HepG2 (cell line): Measurements from ENCODE around the gene MRPL14. TPM values are rescaled to one million over a fixed set of nuclear protein-coding genes. Genes with fewer than 3 reads are reported as not detected.

Experiments used
- ATAC-seq: fragments of 200-7000 bp; cut with Tn5 transposase; 3 replicates; pipeline ENCODE4 v1.9.1; 2020; ENCODE audit warnings: mild to moderate bottlenecking, moderate library complexity
- BruUV-seq: library from RNA; stranded (reverse); fragments of 400-500 nt; replicated peaks from 2 replicates; lab custom pipeline; 2021; lab: Mats Ljungman, UMichigan
- CTCF ChIA-PET: fragments of 300-600 bp; formaldehyde crosslinking; extraction: SDS; loops from one replicate; lab custom pipeline; 2021; ENCODE audit warnings: low total read pairs, inconsistent platforms, low intra/inter-chr PET ratio; lab: Yijun Ruan, JAX
- POLR2A ChIA-PET: fragments of 350-600 bp; sonication (Branson Sonifier 250); formaldehyde crosslinking; loops from one replicate; lab custom pipeline; 2020; ENCODE audit warnings: antibody characterized with exemption, inconsistent platforms; lab: Yijun Ruan, JAX
- DNase-seq: peaks from one replicate; pipeline ENCODE4 v3.0.0-alpha.2; 2015; ENCODE audit warnings: low spot score
- FAIRE-seq: peaks from 3 replicates; lab custom pipeline; 2011; peaks lifted over from hg19 to GRCh38; lab: Jason Lieb, UNC
- H2AFZ ChIP-seq: one replicate; pipeline ENCODE4 v1.6.1; 2011; ENCODE audit warnings: low read length, inconsistent platforms
- H3K27ac ChIP-seq: fragments of 300-600 bp; 3 replicates; pipeline ENCODE4 v1.8.0; 2011; ENCODE audit warnings: mixed run types, mild to moderate bottlenecking, mixed read lengths, low read length, inconsistent platforms; ENCODE audit not compliant: insufficient read depth; ENCODE audit errors: extremely low read length
- H3K27me3 ChIP-seq, 2 experiments: fragments of 200-600 bp in 1 of 2; 2 replicates in 1 of 2; 3 replicates in 1 of 2; pipeline versions ENCODE4 v1.6.0 to v1.8.0; 2011; ENCODE audit warnings: low read length in 2 of 2, mild to moderate bottlenecking in 2 of 2, moderate library complexity in 2 of 2, inconsistent platforms in 1 of 2; ENCODE audit not compliant: insufficient read depth in 2 of 2, control insufficient read depth in 1 of 2
- H3K36me3 ChIP-seq, 2 experiments: fragments of 200-600 bp in 1 of 2; replicated peaks in 1 of 2; 2 replicates in 1 of 2; 3 replicates in 1 of 2; pipeline versions ENCODE4 v1.5.1 to v1.8.0; 2011; ENCODE audit warnings: low read length in 2 of 2, inconsistent platforms in 1 of 2; ENCODE audit not compliant: insufficient read depth in 2 of 2, control insufficient read depth in 1 of 2
- H3K4me1 ChIP-seq: 2 replicates; pipeline ENCODE4 v1.5.1; 2012; ENCODE audit warnings: low read length, inconsistent platforms; ENCODE audit not compliant: insufficient read depth
- H3K4me2 ChIP-seq: 2 replicates; pipeline ENCODE4 v1.6.0; 2011; ENCODE audit warnings: low read depth, low read length, inconsistent platforms
- H3K4me3 ChIP-seq, 3 experiments: fragments of 200-600 bp in 1 of 3; sonication (generic), shearing (Covaris generic) in 1 of 3; replicated peaks in 1 of 3; 2 replicates each; pipeline ENCODE4 v1.5.1; 2011 to 2016; ENCODE audit warnings: low read length in 3 of 3, inconsistent platforms in 2 of 3, low read depth in 2 of 3, mild to moderate bottlenecking in 2 of 3, control low read depth in 1 of 3, mixed read lengths in 1 of 3; ENCODE audit not compliant: insufficient read depth in 1 of 3
- H3K79me2 ChIP-seq: one replicate; pipeline ENCODE4 v1.6.1; 2011; ENCODE audit warnings: low read length, inconsistent platforms; ENCODE audit not compliant: insufficient read depth
- H3K9ac ChIP-seq: 2 replicates; pipeline ENCODE4 v1.6.0; 2011; ENCODE audit warnings: mild to moderate bottlenecking, low read depth, low read length, inconsistent platforms; ENCODE audit not compliant: insufficient read depth
- H3K9me3 ChIP-seq: 2 replicates; pipeline ENCODE4 v1.5.1; 2012; ENCODE audit warnings: mild to moderate bottlenecking, low read length
- H4K20me1 ChIP-seq: 2 replicates; pipeline ENCODE4 v1.6.0; 2011; ENCODE audit warnings: inconsistent platforms, mild to moderate bottlenecking, low read length, moderate library complexity; ENCODE audit not compliant: insufficient read depth
- CBX1 ChIP-seq: IDR thresholded peaks from one replicate; pipeline ENCODE4 v1.6.1; 2016; ENCODE audit warnings: antibody characterized with exemption, low read depth
- CEBPG ChIP-seq: IDR thresholded peaks from 2 replicates; pipeline ENCODE4 v1.6.1; 2016
- CENPBD1 ChIP-seq: sonication (generic); formaldehyde crosslinking; IDR thresholded peaks from 2 replicates; pipeline ENCODE4 v1.8.0; 2022; ENCODE audit warnings: missing genetic modification reagents, low read depth, mild to moderate bottlenecking, borderline replicate concordance
- FOXO1 ChIP-seq: sonication (generic); formaldehyde crosslinking; IDR thresholded peaks from 2 replicates; pipeline ENCODE4 v1.4.0; 2020; ENCODE audit warnings: missing genetic modification reagents
- KDM4B ChIP-seq: sonication (generic); formaldehyde crosslinking; IDR thresholded peaks from 2 replicates; pipeline ENCODE4 v1.4.0; 2020; ENCODE audit warnings: missing genetic modification reagents
- MIXL1 ChIP-seq: IDR thresholded peaks from 2 replicates; pipeline ENCODE4 v1.6.1; 2016
- REXO4 ChIP-seq: sonication (generic); formaldehyde crosslinking; IDR thresholded peaks from 2 replicates; pipeline ENCODE4 v1.8.0; 2022; ENCODE audit warnings: missing genetic modification reagents, mild to moderate bottlenecking, borderline replicate concordance
- RFXANK ChIP-seq: IDR thresholded peaks from 2 replicates; pipeline ENCODE4 v1.6.1; 2016
- SALL1 ChIP-seq: sonication (generic); formaldehyde crosslinking; IDR thresholded peaks from 2 replicates; pipeline ENCODE4 v1.8.0; 2022; ENCODE audit warnings: mild to moderate bottlenecking, missing genetic modification reagents
- ZFP90 ChIP-seq: sonication (generic); formaldehyde crosslinking; IDR thresholded peaks from 2 replicates; pipeline ENCODE4 v1.8.0; 2022; ENCODE audit warnings: missing genetic modification reagents, mild to moderate bottlenecking, inconsistent platforms, borderline replicate concordance
- ZMYM2 ChIP-seq: sonication (generic); formaldehyde crosslinking; IDR thresholded peaks from 2 replicates; pipeline ENCODE4 v1.8.0; 2022; ENCODE audit warnings: mild to moderate bottlenecking, missing genetic modification reagents
- ZNF235 ChIP-seq: sonication (generic); formaldehyde crosslinking; IDR thresholded peaks from 2 replicates; pipeline ENCODE4 v1.8.1; 2023; ENCODE audit warnings: mild to moderate bottlenecking, missing genetic modification reagents, borderline replicate concordance
- ZNF432 ChIP-seq: sonication (generic); formaldehyde crosslinking; IDR thresholded peaks from 2 replicates; pipeline ENCODE4 v1.5.0; 2020; ENCODE audit warnings: missing genetic modification reagents, mild to moderate bottlenecking, borderline replicate concordance
- ZNF678 ChIP-seq: sonication (generic); formaldehyde crosslinking; IDR thresholded peaks from 2 replicates; pipeline ENCODE4 v1.4.0; 2020; ENCODE audit warnings: mild to moderate bottlenecking, missing genetic modification reagents
- ZNF747 ChIP-seq: sonication (generic); formaldehyde crosslinking; IDR thresholded peaks from 2 replicates; pipeline ENCODE4 v1.8.1; 2023; ENCODE audit warnings: missing genetic modification reagents, mild to moderate bottlenecking, borderline replicate concordance
- WGBS: methylation state at CpG from one replicate; pipeline ENCODE4 v1.1.6; 2017; ENCODE audit warnings: low lambda C conversion rate; 5-methylcytosine and 5-hydroxymethylcytosine counted together
- in situ Hi-C: cut with HindIII; loops from 2 replicates; pipeline ENCODE4 v1.10.0; 2017; ENCODE audit warnings: low pct_unique_long_range_greater_than_20kb; ENCODE audit not compliant: extremely low pct_ligation_motif_present
- intact Hi-C: fragments of 100-400 bp; cut with micrococcal nuclease; formaldehyde crosslinking; loops from one replicate; pipeline ENCODE4 v1.10.0; 2022; ENCODE audit not compliant: unreplicated experiment
- polyA plus RNA-seq, 8 experiments: library from polyadenylated mRNA; depleted of rRNA in 3 of 8; stranded (reverse) in 7 of 8; unstranded in 1 of 8; fragments of >200 nt; fragmentation: Illumina TruSeq in 4 of 8; extraction: Trizol in 4 of 8; gene quantifications; 2 replicates each; pipeline versions ENCODE4 v1.2.1 to v1.2.3, GENCODE V29; 2011 to 2016; ENCODE audit warnings: low read depth in 4 of 8, missing spikeins in 1 of 8, mixed read lengths in 1 of 8; ENCODE audit not compliant: insufficient read depth in 1 of 8
- total RNA-seq, 5 experiments: library from RNA; depleted of rRNA; stranded (reverse); fragments of >200 nt; fragmentation: Illumina TruSeq; extraction: Trizol; gene quantifications; 2 replicates each; pipeline ENCODE4 v1.2.3, GENCODE V29; 2016; ENCODE audit warnings: low read depth in 1 of 5
- TF ChIP-seq, protein P1 (sequence below): sonication (generic); formaldehyde crosslinking; IDR thresholded peaks from 2 replicates; pipeline ENCODE4 v1.4.0; 2020; ENCODE audit warnings: missing genetic modification reagents
- TF ChIP-seq, protein P2 (sequence below): sonication (generic); formaldehyde crosslinking; IDR thresholded peaks from 2 replicates; pipeline ENCODE4 v1.4.0; 2020; ENCODE audit warnings: missing genetic modification reagents; ENCODE audit errors: not compliant biosample characterization

The MRPL14 gene
- total and polyA plus RNA-seq, 2 of the 13 experiments (the other 11 are each of a cell fraction or from before 2014, with no cell fraction given) = 157 to 178 TPM

GRCh38 chr6:44085219-44085618 lies 42.0 kb downstream of the MRPL14 start:
- CTCF ChIA-PET = no interaction called here
- no peak overlapping the region for H3K9ac ChIP-seq
- ATAC-seq (no peak), FAIRE-seq (no peak), DNase-seq (no peak)
- WGBS = 82% methylated on average over 2 of the region's 2 CpGs
- H3K4me3 ChIP-seq = no peak overlapping the region
- no peaks in the 10 kb centered on the region for H3K36me3 ChIP-seq
- intact Hi-C loops = no loop called here
- no peak overlapping the region for H2AFZ ChIP-seq
- POLR2A ChIA-PET = interaction anchor here (0.7 to 0.9 kb wide), 2 partner anchors 9 to 199 kb away, joined by 3 read pairs; no protein-coding TSS in a partner anchor
- TF ChIP-seq ZNF432 (CRISPR knock-in tag) (no peak), CEBPG (CRISPR knock-in tag) (no peak), REXO4 (CRISPR knock-in tag) (no peak), RFXANK (CRISPR knock-in tag) (no peak), ZFP90 (no peak), CBX1 (no peak), MIXL1 (CRISPR knock-in tag) (no peak), KDM4B (CRISPR knock-in tag) (no peak), ZNF235 (CRISPR knock-in tag) (no peak), FOXO1 (CRISPR knock-in tag) (no peak), ZNF747 (CRISPR knock-in tag) (no peak), ZNF678 (CRISPR knock-in tag) (no peak), CENPBD1 (CRISPR knock-in tag) (no peak), SALL1 (CRISPR knock-in tag) (no peak), ZMYM2 (CRISPR knock-in tag) (no peak)
- TF ChIP-seq, protein P1, sequence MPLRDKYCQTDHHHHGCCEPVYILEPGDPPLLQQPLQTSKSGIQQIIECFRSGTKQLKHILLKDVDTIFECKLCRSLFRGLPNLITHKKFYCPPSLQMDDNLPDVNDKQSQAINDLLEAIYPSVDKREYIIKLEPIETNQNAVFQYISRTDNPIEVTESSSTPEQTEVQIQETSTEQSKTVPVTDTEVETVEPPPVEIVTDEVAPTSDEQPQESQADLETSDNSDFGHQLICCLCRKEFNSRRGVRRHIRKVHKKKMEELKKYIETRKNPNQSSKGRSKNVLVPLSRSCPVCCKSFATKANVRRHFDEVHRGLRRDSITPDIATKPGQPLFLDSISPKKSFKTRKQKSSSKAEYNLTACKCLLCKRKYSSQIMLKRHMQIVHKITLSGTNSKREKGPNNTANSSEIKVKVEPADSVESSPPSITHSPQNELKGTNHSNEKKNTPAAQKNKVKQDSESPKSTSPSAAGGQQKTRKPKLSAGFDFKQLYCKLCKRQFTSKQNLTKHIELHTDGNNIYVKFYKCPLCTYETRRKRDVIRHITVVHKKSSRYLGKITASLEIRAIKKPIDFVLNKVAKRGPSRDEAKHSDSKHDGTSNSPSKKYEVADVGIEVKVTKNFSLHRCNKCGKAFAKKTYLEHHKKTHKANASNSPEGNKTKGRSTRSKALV (CRISPR knock-in tag) = no peak
- TF ChIP-seq, protein P2, sequence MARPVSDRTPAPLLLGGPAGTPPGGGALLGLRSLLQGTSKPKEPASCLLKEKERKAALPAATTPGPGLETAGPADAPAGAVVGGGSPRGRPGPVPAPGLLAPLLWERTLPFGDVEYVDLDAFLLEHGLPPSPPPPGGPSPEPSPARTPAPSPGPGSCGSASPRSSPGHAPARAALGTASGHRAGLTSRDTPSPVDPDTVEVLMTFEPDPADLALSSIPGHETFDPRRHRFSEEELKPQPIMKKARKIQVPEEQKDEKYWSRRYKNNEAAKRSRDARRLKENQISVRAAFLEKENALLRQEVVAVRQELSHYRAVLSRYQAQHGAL (CRISPR knock-in tag) = no peak
- H3K4me1 ChIP-seq = peaks cover 68% of the 10 kb centered on the region
- no peaks in the 10 kb centered on the region for H3K27me3 ChIP-seq
- no TSS peak for BruUV-seq
- no peaks in the 10 kb centered on the region for H3K9me3 ChIP-seq
- no peaks in the 10 kb centered on the region for H4K20me1 ChIP-seq
- no peak overlapping the region for H3K27ac ChIP-seq
- H3K4me2 ChIP-seq = no peak overlapping the region
- in situ Hi-C loops = no loop called here
- H3K79me2 ChIP-seq = no peaks in the 10 kb centered on the region
